ENCODE data around the gene GNAI2. TPM values are rescaled to one million over a fixed set of nuclear protein-coding genes. Genes with fewer than 3 reads are reported as not detected.

GNAI2 gene
- total RNA-seq, 1 donor from 2014 or later = 309 TPM

- no peak for DNase-seq (ENCODE audit: low spot score)
Observed at GRCh38 chr3:50294492-50295403, 58.7 kb downstream of the GNAI2 start.

- DNase-seq (ENCODE audit: low spot score) = no peak
Observed at GRCh38 chr3:50295553-50296431, 59.8 kb downstream of the GNAI2 start.

GRCh38 chr3:50296721-50297383, 60.8 kb downstream of the GNAI2 start:
- no peak for DNase-seq (ENCODE audit: low spot score)

- no peak for DNase-seq (ENCODE audit: low spot score)
Observed at GRCh38 chr3:50297384-50297775, 61.4 kb downstream of the GNAI2 start.

- DNase-seq (ENCODE audit: low spot score) = no peak
Observed at GRCh38 chr3:50297896-50298725, 62.1 kb downstream of the GNAI2 start.

GRCh38 chr3:50298836-50299637, 63.0 kb downstream of the GNAI2 start, which contains the start of the genes HYAL3 and NAA80:
HYAL3 (minus strand) TSS chr3:50299405; CDS start chr3:50295602, 3,803 bp downstream.
NAA80 (minus strand) TSS chr3:50299405; CDS start chr3:50297463, 1,942 bp downstream.
- DNase-seq (ENCODE audit: low spot score) = peak; percentile 100

- no peak for DNase-seq (ENCODE audit: low spot score)
Observed at GRCh38 chr3:50299638-50299928, 63.6 kb downstream of the GNAI2 start.

- no peak for DNase-seq (ENCODE audit: low spot score)
Observed at GRCh38 chr3:50299929-50300680, 64.1 kb downstream of the GNAI2 start.

GRCh38 chr3:50300681-50301254, 64.8 kb downstream of the GNAI2 start:
- DNase-seq (ENCODE audit: low spot score) = no peak

- DNase-seq (ENCODE audit: low spot score) = no peak
Observed at GRCh38 chr3:50302095-50303012, 66.3 kb downstream of the GNAI2 start.

- no peak for DNase-seq (ENCODE audit: low spot score)
Observed at GRCh38 chr3:50303013-50303815, 67.2 kb downstream of the GNAI2 start, which contains the start of gene HYAL1. HYAL1 (minus strand) TSS chr3:50303574; CDS start chr3:50302956, 618 bp downstream.

GRCh38 chr3:50304601-50305000, 68.6 kb downstream of the GNAI2 start:
- DNase-seq (ENCODE audit: low spot score) = no peak
